GM18870 (cell line): ENCODE data around the gene SPATA17.
"Not testable (repeated sequence)": the region's sequence is repeated elsewhere in the genome, so short reads cannot be mapped to it uniquely, and the experiment has no call there.

Experiments
- ATAC-seq: cut with Tn5 transposase; IDR thresholded peaks from one replicate; pipeline ENCODE4 v1.9.1; 2021; ENCODE audit warnings: moderate library complexity; ENCODE audit not compliant: unreplicated experiment

Gene SPATA17

DNA sequence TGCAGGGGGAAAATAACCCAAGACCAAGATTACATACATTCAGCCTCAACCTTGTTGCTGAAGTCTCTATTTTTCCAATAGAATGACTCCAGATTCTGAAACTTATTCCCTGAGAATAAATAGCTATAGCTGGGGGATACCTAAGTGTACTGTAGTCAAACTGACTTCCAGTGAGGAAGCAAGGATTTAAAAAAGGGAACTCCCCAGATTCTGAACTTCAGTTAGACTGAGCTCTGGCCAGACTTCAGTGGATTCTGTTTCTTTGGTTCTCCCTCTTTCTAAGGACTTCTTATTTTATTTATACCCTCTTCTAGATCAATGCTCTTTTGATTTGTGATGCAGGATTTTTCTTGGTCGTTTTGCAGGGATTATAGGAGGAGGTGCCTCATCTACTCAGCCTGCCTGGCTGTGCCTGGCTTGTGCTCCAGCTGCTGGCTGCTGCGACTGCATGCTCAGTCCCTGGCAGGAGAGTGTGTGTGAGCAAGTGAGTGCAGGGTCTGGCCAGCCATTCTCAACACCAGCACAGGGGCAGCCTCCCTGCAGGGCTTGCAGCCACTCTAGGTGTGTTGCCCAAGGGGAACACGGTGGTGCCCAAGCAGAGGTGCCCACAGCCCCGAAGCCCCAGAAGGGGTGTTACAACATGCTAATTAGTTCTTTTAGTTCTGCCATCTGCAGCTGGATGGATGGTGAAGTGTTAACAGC, 43.0 kb downstream of the SPATA17 start:
- ATAC-seq, result no peak

DNA sequence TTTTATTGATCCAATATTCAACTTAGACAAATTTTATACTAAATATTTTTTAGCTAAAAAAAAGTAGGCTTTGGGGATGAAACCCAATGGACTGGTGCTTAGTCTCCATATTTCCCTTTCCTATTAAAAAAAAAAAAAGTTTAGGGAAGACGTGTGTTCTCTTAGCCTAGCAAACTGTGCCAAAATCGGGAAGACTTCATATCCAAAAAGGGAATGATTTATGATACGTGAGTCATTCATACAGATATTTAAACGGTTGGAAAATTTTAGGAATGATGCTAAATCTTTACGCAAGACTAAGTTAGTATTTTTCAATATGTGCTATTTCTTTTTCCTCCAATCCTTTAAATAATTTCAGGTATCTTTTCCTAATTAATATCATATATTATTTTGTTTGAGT, 50.7 kb downstream of the SPATA17 start:
- ATAC-seq, result no peak

DNA sequence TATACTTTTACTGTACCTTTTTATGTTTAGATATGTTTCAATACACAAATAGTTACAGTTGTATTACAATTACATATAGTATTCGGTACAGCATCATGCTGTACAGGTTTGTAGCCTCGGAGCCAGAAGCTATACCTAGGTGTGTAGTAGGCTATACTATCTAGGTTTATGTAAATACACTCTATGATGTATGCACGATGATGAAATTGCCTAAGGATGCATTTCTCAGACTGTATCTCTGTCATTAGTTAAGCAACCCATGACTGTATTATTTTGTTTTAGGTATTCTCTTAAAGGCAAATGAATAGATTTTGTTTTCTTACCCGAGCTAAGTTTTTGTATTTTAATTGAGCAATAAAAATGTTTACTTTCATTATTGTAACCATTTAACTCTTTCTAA, 56.4 kb downstream of the SPATA17 start:
- ATAC-seq, result no peak

DNA sequence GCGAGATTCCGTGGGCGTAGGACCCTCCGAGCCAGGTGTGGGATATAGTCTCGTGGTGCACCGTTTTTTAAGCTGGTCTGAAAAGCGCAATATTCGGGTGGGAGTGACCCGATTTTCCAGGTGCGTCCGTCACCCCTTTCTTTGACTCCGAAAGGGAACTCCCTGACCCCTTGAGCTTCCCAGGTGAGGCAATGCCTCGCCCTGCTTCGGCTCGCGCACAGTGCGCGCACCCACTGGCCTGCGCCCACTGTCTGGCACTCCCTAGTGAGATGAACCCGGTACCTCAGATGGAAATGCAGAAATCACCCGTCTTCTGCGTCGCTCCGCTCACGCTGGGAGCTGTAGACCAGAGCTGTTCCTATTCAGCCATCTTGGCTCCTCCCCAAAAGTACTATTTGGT, 65.0 kb downstream of the SPATA17 start:
- ATAC-seq, result not testable (repeated sequence)

DNA sequence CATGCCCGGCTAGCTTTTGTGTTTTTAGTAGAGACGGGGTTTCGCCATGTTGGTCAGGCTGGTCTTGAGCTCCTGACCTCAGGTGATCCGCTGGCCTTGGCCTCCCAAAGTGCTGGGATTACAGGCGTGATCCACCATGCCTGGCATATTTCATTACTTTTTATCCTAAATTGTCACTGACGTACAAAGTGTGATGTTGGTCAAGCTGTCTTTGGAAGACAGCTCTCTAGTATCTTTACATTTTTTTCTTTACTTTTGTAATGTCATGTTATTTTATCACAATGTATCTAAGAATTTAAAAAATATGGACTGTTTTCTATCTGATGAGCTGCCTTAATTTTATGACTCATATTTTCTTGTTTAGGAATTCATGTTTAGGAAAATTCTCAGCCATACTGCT, 72.2 kb downstream of the SPATA17 start:
- ATAC-seq, result no peak

DNA sequence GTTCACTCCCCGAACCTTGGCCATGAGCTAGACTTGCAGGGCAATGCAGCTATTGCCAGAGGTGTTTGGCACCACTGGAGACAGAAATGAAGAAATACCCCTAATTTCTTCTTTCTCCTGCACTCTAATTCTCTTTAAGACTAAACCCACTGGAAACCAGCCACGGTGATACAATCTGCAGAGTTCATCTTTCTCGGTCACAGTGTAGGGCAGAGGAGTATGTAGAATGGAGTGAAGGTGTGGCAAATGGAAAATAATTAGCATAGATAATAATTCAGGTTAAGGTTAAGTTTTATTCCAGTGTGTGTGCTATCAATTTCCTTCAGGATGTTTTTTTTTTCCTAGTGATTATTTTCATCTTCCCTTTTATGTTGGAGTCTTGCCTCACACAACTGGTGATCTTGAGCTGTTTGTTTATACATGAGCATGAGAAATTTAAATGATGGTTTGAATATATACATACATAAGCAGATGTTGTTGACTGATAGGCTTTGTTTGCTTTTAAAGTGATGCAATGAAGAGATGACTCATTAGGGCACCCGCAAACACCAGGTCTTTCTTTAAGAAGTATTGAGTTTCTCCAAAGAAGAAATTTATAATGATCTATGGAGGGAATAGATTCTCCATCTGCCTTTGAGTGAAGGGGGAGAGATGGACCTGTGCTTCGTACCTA, 81.9 kb downstream of the SPATA17 start:
- no peak for ATAC-seq

DNA sequence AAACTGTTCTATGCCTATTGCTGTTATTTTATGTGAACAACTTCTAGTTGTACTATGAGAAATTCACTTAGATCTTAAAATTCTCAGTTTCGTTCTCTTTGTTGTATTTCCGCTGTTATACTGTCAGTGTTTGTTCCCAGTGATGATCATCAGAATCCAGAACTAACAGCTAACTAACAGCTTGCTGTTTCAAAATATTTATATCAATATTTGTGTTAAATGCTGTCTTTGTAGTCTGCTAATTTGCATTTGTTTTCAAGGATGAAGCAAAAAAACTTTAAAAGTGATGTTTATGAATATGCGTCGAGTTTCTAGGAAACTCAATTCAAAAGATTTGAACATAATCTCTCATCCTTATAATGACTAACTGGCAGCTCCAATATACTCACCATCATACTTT, 84.5 kb downstream of the SPATA17 start:
- ATAC-seq, result no peak

DNA sequence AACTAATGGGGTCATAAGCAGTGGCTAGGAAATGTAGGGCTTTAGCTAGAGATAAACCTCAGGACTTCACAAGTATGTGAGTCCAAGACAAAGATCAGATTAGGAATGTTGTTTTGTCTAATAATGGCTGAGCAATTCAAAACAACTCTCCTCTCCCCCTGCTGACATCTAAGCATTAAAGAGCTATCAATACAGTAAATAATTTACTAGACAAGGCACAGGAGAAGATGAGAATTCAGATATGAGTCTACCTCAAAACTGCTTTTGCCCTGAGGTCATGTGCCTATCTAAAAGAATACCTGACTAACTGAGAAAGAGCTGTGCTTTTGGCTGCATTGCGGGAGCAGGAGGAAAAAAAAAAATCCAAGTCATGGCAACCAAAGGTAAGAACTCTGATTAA, 86.8 kb downstream of the SPATA17 start:
- ATAC-seq, result no peak

DNA sequence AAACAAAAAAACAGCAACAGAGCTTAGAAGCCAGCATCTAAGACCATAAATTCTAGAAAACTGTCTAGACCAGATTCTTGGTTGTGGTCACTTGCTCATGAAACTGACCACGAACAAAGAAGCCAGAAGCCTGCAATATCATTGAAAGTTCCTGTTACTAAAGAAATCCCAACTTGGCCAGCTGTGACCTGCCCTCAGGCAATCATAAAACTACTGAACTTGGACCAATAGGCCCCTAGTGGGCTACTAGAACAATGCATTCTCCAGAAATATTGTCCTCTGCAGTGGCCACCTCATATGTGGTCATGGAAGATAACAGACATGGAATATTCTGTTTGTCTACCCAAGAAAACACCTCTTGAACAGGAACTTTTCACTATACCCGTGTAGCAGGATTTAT, 87.7 kb downstream of the SPATA17 start:
- ATAC-seq, result no peak

DNA sequence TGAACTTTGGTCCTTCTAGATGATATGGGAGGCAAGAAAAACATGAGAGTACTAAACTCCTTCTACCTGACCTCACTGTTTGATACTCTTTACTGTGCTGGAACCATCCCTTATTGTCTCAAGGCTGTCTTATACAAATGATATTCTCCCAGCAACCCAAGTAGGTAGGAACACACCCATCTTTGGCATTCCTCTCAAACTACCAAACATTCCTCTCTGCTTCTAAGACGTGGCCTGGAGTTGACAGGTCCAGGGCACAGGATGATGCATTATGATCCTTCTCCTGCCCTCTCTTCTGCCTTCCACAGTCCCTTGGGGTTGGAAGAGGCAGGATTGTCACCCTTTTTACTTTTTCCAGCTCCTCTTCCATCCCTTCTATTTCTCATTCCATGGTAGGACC, 90.5 kb downstream of the SPATA17 start:
- ATAC-seq, result no peak

DNA sequence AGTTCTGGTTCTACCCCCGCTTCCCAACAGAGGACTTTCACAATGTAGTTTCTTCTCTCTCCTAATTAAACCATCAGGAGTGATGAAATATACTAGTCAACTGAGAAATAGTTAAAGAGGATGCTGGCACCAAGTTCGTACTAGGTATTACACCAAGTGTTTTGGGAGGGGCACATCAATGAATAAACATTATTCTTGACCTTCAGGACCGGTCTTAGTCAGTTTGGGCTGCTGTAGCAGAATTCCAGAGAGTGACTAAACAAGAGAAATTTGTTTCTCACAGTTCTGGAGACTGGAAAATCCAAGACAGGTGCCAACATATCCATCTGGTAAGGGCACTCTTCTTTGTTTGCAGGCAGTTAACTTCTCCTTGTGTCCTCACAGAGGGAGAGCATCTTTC, 103.8 kb downstream of the SPATA17 start:
- ATAC-seq, result no peak

DNA sequence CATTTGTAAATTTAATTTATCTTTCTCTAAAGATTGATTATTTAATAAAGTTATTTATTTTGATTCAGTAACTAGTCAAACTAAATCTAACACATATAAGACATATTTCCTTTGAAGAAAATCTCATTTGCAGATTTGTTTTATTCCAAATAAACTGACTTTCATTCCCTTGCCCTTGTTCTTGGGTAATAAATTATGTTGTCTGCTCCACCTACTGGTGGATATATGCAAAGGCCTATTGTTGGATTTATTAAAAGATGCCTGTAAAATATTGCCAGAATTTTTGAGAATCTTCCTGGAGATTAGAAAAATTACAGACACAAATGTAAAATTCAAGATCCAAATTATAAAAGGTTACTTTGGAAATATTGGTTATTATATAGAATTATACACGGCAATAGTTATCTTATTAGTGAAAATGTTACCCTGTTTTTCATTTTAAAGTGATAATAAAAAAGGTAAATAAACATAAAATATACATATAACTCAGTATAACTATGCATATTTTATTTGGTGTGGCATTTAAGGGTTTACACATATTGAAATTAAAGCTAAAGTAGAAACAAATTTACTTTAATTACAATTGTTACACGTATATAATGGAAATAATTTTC, 116.1 kb downstream of the SPATA17 start:
- ATAC-seq, result no peak

DNA sequence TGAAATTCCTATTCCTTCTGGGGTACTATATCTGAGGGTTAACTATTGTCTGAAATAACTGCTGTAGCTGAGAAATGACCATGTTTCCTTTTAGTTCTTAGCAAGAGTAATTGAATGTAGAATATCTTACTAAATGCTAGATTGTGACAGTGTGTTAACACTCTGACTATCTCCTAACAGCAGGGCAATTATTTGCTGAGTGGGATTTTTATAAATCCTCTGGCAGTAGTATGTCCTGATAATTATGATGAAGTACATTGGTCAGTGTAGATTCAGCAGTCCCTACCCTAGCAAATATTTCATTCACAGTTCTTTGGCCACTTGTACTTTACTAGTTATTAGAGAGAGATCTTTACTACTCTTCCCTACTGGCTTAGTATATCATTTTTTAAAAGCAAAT, 138.6 kb downstream of the SPATA17 start:
- no peak for ATAC-seq

DNA sequence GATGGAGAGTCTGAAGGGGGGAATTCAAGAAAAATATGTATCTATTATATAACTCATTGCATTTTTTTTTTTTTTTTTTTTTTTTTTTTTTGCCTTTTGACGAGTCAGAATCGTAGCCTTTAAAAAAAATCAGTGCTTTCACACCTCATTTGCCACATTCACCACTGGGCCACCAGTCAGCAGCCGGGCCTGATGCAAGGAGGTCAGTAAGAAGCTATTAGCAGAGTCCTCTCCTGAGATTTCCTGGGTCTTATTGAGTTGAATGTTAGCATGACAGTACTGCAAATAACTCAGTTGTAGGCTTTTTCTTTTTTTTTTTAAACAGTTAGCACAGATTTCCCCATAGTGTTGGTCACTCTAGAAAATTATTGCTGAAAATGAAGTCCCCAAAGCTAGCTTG, 139.8 kb downstream of the SPATA17 start:
- ATAC-seq, result no peak

DNA sequence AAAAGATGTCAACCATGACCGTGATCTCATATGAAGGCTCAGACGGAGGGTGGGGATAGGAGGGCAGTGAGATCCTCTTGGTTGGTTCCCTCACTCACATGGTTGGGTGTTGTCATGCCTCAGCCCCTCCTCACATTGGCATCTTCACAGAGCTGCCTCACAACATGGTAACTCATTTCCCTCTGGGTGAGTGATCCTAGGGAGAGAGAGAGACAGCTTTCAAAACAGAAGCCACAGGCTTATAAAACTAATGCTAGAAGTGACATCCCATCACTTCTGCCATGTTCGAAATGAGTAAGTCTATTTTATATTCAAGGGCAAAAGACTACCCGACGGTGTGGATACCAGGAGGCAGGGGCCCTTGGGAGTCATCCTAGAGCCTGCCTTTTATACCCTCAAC, 145.5 kb downstream of the SPATA17 start:
- no peak for ATAC-seq

DNA sequence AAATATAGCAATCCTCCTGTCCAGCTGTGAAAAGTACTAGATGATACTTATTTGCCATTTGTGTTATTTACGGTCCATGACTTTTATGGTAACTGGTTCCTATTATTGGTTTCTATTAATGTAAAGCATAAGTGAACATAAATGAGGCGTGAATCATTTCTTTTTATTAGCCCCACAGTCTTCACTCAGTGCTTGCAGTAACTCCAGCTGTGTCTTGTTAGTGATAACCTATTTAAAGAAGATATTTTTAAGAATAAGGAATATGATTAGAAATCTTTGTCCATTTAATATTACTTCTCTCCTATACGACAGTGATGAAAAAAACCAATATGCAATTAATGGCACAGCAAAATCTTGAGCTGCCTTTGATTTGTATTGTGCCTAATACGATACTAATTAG, 149.9 kb downstream of the SPATA17 start:
- ATAC-seq, result no peak

DNA sequence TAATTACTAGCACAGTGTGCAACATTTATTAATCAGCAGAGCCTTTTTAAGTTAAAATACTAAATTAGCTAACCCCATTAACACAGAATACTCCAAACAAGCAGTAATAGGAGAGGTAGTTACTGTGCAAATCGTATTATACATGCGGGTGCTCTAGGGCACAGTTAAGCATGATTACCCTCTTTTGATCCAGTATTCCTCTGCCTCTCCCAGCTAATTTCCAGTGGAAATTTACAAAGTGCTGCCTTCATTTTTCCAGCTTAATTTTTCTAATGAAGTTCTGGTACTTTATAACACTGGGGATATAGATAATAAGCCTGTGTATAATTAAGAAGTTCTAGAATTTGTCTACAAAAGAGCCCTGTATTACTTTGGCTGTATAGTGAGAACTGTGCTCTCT, 159.9 kb downstream of the SPATA17 start:
- no peak for ATAC-seq

DNA sequence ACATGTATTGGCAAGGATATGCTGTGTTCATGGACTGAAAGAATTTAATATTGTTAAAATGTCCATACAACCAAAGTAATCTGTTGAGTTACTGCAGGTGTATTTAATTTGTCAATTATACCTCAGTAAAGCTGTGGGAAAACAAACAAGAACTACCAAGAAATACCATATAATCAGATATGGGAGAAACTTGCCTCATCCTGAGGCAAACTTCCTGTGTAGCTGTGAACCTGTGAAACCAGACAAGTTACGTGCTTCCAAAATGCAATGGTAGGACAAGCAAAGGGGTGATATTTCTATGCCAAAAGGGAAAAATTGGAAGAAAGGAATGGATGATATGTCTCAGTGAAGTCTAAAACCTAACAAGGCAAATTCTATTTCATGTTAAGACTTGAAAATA, 174.6 kb downstream of the SPATA17 start:
- no peak for ATAC-seq

DNA sequence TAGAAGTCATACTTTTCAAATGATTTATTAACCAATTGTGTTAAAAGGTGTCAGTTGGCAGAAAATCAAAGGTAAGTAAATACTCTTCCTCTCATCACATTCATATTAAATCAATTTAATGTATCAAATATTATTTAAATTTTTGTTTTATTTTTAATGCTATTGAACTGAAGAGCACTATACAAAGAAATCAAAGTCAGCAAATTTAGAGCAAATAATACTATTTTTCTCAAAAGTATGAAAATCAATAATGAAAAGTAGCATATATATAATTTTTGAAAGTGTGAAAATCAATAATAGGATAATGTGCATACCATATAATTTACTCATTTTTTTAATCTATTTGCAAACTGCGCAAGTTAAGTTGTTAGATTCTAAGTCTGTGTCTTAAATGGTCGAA, 181.0 kb downstream of the SPATA17 start:
- no peak for ATAC-seq

DNA sequence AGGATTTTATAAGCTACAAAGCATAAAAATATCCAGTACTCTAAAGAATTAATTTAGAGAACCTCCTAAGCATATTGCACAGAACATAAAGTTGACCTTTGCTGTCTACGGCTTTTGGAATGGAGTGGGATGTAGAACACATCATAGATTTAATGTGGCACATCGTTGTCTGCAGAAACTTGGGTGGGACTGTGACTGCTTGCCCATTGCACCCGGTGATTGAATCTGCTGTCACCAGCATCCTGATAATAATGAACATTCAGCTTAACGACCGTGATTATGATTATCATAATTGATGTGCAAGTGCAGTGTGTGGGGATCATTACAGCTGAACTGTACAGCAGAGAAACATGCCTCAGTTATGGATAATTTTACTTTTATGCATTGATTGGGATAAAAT, 181.9 kb downstream of the SPATA17 start:
- no peak for ATAC-seq

DNA sequence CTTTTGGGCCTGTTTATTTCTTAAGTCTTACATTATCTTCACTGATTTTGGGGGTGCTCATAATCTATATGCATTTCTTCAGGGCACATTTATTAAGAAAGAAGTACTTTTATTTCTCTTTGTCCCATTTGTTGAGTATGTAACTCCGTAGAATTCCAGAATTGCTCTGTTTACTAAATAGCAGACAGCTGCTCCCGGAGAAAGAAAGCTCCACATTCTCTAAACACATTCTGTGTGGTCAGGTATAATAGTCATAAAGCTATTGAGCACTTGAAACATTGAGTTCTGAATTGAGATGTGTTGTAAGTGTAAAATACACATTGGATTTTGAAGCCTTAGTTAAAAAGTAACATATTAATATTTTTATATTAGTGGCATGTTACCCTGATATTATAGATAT, 206.5 kb downstream of the SPATA17 start:
- no peak for ATAC-seq

DNA sequence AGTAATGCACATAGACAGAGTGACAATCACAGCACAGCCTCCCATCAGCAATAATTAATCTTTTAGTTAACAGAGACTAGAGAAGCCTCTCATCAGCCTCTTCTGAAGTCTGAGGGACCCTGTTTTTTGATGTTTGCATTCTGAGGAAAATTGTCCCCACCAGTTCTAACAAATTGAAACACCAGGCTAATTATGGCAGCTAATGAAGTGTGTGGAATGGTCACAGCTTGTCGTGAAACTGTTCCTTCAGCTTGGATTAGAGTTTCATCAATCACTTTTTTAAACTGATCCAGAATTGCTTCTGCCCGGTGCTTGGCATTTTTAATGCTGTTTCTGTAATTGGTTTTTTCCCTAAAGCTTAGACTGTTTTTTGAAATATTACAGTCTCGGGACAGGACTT, 208.0 kb downstream of the SPATA17 start:
- no peak for ATAC-seq

DNA sequence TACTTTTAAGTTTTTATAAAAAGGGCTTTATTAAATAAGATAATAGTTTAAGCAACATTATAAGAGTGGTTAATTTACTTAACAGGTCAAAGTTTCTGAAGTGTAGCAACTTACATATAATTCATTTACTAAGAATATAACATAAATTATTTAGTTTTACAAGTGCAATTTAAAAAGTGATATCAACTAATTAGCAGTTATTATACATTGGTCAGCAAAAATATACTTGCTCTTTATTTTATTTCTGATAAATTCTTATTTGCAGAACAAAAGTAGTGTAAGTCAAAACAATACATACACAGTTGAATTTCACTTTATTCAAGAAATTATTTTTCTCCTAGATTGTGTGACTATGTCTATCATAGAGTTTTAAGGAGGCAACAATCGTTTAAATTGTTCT, 215.6 kb downstream of the SPATA17 start:
- no peak for ATAC-seq
